ENCODE measurements around the gene EFCC1. TPM values are rescaled to one million over a fixed set of nuclear protein-coding genes. Genes with fewer than 3 reads are reported as not detected.

EFCC1 gene
- polyA plus RNA-seq, 1 donor (not counting 4 experiments of a cell fraction or from before 2014, with no cell fraction given), result not detected

GRCh38 chr3:129018271-129018670, 17.2 kb downstream of the EFCC1 start:
- H3K4me3 ChIP-seq (ENCODE audit: control insufficient read depth in 2 of 3, extremely low read depth in 1 of 3, insufficient read depth in 2 of 3, low read depth in 1 of 3, low read length in 3 of 3), result no peak overlapping the region
- H3K79me2 ChIP-seq (ENCODE audit: control insufficient read depth, insufficient read depth, low read length), result no peaks in the 10 kb centered on the region
- H3K27me3 ChIP-seq (ENCODE audit: control insufficient read depth, extremely low read depth, insufficient read depth, low read length), result no peaks in the 10 kb centered on the region
- dilution Hi-C loops (cut with MboI; ENCODE audit: extremely low pct_ligation_motif_present, low sequenced_read_pairs), result loop anchor here (10.0 kb wide), 1 partner anchor 57 kb away; no protein-coding TSS in a partner anchor
- DNase-seq (ENCODE audit: low read depth, low spot score), result no peak
- H3K9ac ChIP-seq (ENCODE audit: control insufficient read depth, extremely low read depth, insufficient read depth, low read length), result no peak overlapping the region
- TF ChIP-seq EZH2 (IDR thresholded peaks at IDR 0.05; ENCODE audit: low read length) (no peak), CTCF (optimal IDR thresholded peaks at IDR 0.05 in 1 of 3, IDR thresholded peaks at IDR 0.05 in 1 of 3, conservative IDR thresholded peaks at IDR 0.05 in 1 of 3; ENCODE audit: extremely low read depth in 1 of 3, insufficient read depth in 2 of 3, low read length in 3 of 3) (no peak)
- H3K36me3 ChIP-seq (ENCODE audit: control insufficient read depth in 2 of 2, extremely low read depth in 1 of 2, insufficient read depth in 2 of 2, low read length in 2 of 2), result no peaks in the 10 kb centered on the region
- no peak for FAIRE-seq
- no peaks in the 10 kb centered on the region for H3K9me1 ChIP-seq (ENCODE audit: control insufficient read depth, extremely low read depth, insufficient read depth, low read length)
- H2AFZ ChIP-seq (ENCODE audit: control insufficient read depth, low read length), result no peak overlapping the region
- H3K4me2 ChIP-seq (ENCODE audit: control insufficient read depth, extremely low read depth, insufficient read depth, low read depth, low read length), result no peak overlapping the region
- H4K20me1 ChIP-seq (ENCODE audit: control insufficient read depth, extremely low read depth, insufficient read depth, low read length), result no peaks in the 10 kb centered on the region
- H3K4me1 ChIP-seq (ENCODE audit: control insufficient read depth, extremely low read depth, insufficient read depth, low read length), result no peaks in the 10 kb centered on the region
- no peaks in the 10 kb centered on the region for H3K9me3 ChIP-seq (ENCODE audit: control insufficient read depth, low read depth, low read length)
- H3K27ac ChIP-seq (ENCODE audit: control insufficient read depth, insufficient read depth, low read length), result no peak overlapping the region

DNA sequence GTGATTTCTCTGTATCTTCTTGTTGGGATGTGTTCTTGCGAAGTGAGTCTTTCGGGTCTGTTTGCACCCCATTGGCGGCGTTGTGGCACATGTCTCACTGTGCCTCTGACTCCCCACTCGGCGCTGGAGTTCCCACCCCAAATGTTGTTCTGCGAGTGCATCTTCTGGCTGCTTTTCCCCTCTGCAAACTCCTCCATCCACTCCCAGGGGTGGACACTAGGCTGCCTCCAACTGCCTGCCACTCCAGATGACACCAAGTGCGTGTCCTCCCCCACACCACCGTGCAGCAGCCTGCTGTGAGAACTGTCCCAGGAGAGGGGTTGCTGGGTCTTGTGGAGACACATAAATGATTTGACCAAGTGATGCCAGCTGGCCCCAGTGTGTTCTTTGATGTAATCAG, 17.6 kb downstream of the EFCC1 start:
- Histone ChIP-seq H3K36me3 (ENCODE audit: control insufficient read depth in 2 of 2, extremely low read depth in 1 of 2, insufficient read depth in 2 of 2, low read length in 2 of 2) (no peaks in the 10 kb centered on the region), H3K79me2 (ENCODE audit: control insufficient read depth, insufficient read depth, low read length) (no peaks in the 10 kb centered on the region), H3K9me3 (ENCODE audit: control insufficient read depth, low read depth, low read length) (no peaks in the 10 kb centered on the region), H3K27ac (ENCODE audit: control insufficient read depth, insufficient read depth, low read length) (no peak overlapping the region), H3K27me3 (ENCODE audit: control insufficient read depth, extremely low read depth, insufficient read depth, low read length) (no peaks in the 10 kb centered on the region), H3K9me1 (ENCODE audit: control insufficient read depth, extremely low read depth, insufficient read depth, low read length) (no peaks in the 10 kb centered on the region), H3K4me3 (ENCODE audit: control insufficient read depth in 2 of 3, extremely low read depth in 1 of 3, insufficient read depth in 2 of 3, low read depth in 1 of 3, low read length in 3 of 3) (no peak overlapping the region), H2AFZ (ENCODE audit: control insufficient read depth, low read length) (no peak overlapping the region), H3K4me2 (ENCODE audit: control insufficient read depth, extremely low read depth, insufficient read depth, low read depth, low read length) (no peak overlapping the region), H3K9ac (ENCODE audit: control insufficient read depth, extremely low read depth, insufficient read depth, low read length) (no peak overlapping the region), H3K4me1 (ENCODE audit: control insufficient read depth, extremely low read depth, insufficient read depth, low read length) (no peaks in the 10 kb centered on the region), H4K20me1 (ENCODE audit: control insufficient read depth, extremely low read depth, insufficient read depth, low read length) (no peaks in the 10 kb centered on the region)
- TF ChIP-seq EZH2 (IDR thresholded peaks at IDR 0.05; ENCODE audit: low read length) (no peak), CTCF (optimal IDR thresholded peaks at IDR 0.05 in 1 of 3, IDR thresholded peaks at IDR 0.05 in 1 of 3, conservative IDR thresholded peaks at IDR 0.05 in 1 of 3; ENCODE audit: extremely low read depth in 1 of 3, insufficient read depth in 2 of 3, low read length in 3 of 3) (no peak)
- dilution Hi-C loops (cut with MboI; ENCODE audit: extremely low pct_ligation_motif_present, low sequenced_read_pairs), result loop anchor here (10.0 kb wide), 1 partner anchor 56 kb away; no protein-coding TSS in a partner anchor
- no peak for FAIRE-seq
- DNase-seq (ENCODE audit: low read depth, low spot score), result no peak
